Lower lobe of right lung (tissue), 2 donors: ENCODE data around the gene KIF26B. TPM values are rescaled to one million over a fixed set of nuclear protein-coding genes. Genes with fewer than 3 reads are reported as not detected.
"Not testable (repeated sequence)": the region's sequence is repeated elsewhere in the genome, so short reads cannot be mapped to it uniquely, and the experiment has no call there.

ENCODE experiments used
- ATAC-seq, 2 donors: fragments of 200-7000 bp; cut with Tn5 transposase; one replicate each; pipeline ENCODE4 v1.9.1; 2020 to 2022; ENCODE audit warnings: mild to moderate bottlenecking in 2 of 2, moderate library complexity in 2 of 2
- DNase-seq: peaks from one replicate; pipeline ENCODE4 v3.0.0-alpha.2; 2020
- H3K27ac ChIP-seq: fragments of 200-600 bp; one replicate; pipeline ENCODE4 v1.8.0; 2022
- H3K27me3 ChIP-seq: fragments of 200-600 bp; one replicate; pipeline ENCODE4 v1.8.0; 2022; ENCODE audit warnings: low read depth
- H3K36me3 ChIP-seq: fragments of 200-600 bp; one replicate; pipeline ENCODE4 v1.8.0; 2022; ENCODE audit warnings: mild to moderate bottlenecking
- H3K4me1 ChIP-seq: fragments of 200-600 bp; one replicate; pipeline ENCODE4 v1.8.0; 2022
- H3K4me3 ChIP-seq: fragments of 200-600 bp; one replicate; pipeline ENCODE4 v1.8.0; 2022; ENCODE audit warnings: mild to moderate bottlenecking
- H3K9me3 ChIP-seq: fragments of 200-600 bp; one replicate; pipeline ENCODE4 v1.8.0; 2022
- intact Hi-C: fragments of 100-400 bp; cut with DNase I; formaldehyde crosslinking; loops from one replicate; pipeline ENCODE4 v1.11.0; 2022
- total RNA-seq: library from RNA; stranded (reverse); fragmentation: NEBNext Ultra II Directional; extraction: Animal tissue kit (Norgen Biotek cat#: 25700); gene quantifications from one replicate; pipeline ENCODE4 v1.2.1, GENCODE V29; 2021
- TF ChIP-seq, protein P1 (sequence below): fragments of 200-600 bp; IDR thresholded peaks from one replicate; pipeline ENCODE4 v1.8.0; 2022; ENCODE audit warnings: antibody characterized with exemption, mild to moderate bottlenecking
- donor health status: DM: no; HTN: yes; CAD: no; lungs with severe emphysema.

The KIF26B gene
- total RNA-seq, 1 donor from 2014 or later = 1.2 TPM

DNA sequence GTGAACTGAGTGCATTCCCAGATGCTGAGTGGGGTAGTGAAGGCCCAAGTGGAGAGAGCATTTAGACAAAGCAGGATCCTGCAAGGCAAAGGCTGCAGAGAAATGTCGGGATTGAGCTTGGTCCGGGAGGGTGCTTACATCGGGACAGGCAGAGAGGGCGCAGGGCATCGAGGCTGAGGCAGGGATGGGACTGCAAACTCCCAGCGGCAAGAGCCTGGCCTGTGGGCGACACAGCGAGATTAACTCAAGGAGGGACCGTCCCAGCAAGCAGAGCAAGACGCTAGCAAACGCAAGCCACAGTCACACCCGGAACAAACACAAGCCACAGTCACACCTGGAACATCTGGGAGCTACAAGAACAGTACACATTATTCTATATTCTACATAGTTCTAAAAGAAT lies 537.5 kb downstream of the KIF26B start:
- H3K4me1 ChIP-seq = no peaks in the 10 kb centered on the region
- no peaks in the 10 kb centered on the region for H3K27me3 ChIP-seq
- no peak for ATAC-seq
- no peak overlapping the region for H3K27ac ChIP-seq
- H3K9me3 ChIP-seq = no peaks in the 10 kb centered on the region
- no peak for DNase-seq
- TF ChIP-seq, protein P1, sequence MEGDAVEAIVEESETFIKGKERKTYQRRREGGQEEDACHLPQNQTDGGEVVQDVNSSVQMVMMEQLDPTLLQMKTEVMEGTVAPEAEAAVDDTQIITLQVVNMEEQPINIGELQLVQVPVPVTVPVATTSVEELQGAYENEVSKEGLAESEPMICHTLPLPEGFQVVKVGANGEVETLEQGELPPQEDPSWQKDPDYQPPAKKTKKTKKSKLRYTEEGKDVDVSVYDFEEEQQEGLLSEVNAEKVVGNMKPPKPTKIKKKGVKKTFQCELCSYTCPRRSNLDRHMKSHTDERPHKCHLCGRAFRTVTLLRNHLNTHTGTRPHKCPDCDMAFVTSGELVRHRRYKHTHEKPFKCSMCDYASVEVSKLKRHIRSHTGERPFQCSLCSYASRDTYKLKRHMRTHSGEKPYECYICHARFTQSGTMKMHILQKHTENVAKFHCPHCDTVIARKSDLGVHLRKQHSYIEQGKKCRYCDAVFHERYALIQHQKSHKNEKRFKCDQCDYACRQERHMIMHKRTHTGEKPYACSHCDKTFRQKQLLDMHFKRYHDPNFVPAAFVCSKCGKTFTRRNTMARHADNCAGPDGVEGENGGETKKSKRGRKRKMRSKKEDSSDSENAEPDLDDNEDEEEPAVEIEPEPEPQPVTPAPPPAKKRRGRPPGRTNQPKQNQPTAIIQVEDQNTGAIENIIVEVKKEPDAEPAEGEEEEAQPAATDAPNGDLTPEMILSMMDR = no peak
- H3K4me3 ChIP-seq = no peak overlapping the region
- intact Hi-C loops = no loop called here
- no peaks in the 10 kb centered on the region for H3K36me3 ChIP-seq

- H3K27me3 ChIP-seq = no peaks in the 10 kb centered on the region
- DNase-seq (no peak), ATAC-seq (no peak)
- H3K4me3 ChIP-seq = no peak overlapping the region
- no peak overlapping the region for H3K27ac ChIP-seq
- H3K9me3 ChIP-seq = no peaks in the 10 kb centered on the region
- H3K36me3 ChIP-seq = no peaks in the 10 kb centered on the region
- intact Hi-C loops = no loop called here
- H3K4me1 ChIP-seq = no peaks in the 10 kb centered on the region
- TF ChIP-seq, protein P1 = no peak
Observed at GRCh38 chr1:245693116-245693793, 538.5 kb downstream of the KIF26B start.

DNA sequence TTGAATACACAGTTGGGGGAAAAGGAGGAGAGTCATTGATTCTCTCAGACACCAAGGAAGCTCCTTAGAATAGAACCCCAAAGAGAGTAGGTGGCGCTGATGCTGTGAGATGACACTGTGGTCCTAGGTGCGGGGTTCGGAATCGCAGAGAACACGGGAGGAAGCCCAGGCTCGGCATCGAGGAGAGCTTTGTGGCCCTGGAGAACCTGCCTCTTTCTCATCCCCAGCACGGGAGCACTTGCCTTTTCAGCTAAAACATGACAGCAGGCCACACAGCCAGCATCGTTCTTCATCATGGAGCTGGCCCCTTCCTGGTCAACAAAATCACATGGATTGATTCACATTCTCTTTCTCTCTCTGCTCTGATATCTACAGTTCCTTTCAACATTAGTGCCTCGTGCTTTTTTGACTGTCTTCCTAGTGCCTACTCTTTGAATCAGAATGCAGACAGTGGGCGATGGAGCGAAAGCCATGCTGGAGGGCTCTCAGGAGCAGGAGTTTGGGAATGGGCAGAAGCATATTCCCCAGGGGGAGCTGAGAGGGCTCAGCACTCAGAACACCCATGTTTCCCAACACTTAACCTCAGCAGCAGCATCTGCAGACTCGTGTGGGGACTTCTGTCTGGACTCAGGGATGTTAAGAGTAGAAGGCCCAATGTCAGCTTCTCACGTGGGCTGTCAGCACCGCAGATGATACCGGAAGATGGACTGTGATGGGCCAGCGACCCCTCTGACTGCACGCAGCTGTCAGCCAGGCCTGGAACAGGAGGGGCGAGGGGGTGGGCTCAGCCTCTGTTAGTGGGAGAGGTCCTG lies 539.4 kb downstream of the KIF26B start:
- Histone ChIP-seq H3K9me3 (no peaks in the 10 kb centered on the region), H3K4me3 (no peak overlapping the region), H3K27me3 (no peaks in the 10 kb centered on the region), H3K4me1 (no peaks in the 10 kb centered on the region), H3K36me3 (no peaks in the 10 kb centered on the region), H3K27ac (no peak overlapping the region)
- intact Hi-C loops = no loop called here
- DNase-seq = no peak
- ATAC-seq = no peak
- TF ChIP-seq, protein P1 = no peak

DNA sequence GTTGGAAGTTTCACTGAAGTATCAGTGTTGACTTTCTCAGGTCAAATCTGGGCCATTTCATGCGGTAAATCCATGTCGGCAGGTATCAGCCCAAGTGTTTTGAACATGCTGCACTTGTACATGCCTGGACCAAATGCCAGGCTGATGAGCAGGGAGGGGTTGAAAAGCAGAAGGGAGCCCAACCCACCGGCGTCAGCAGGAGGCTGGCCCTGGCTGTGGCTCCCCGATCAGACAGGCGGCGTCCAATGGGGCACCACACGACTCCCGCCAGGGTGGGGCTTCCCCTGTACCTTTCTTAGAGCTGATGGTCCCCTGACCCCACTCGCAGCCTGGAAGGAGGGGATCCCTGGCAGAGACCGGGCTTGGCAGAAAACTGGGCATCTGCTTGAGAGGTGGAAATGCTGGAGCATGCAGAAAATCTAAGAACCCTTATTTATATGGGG lies 540.0 kb downstream of the KIF26B start:
- TF ChIP-seq, protein P1 = no peak
- no peaks in the 10 kb centered on the region for H3K9me3 ChIP-seq
- intact Hi-C loops = no loop called here
- ATAC-seq = no peak
- no peak for DNase-seq
- no peak overlapping the region for H3K27ac ChIP-seq
- H3K4me3 ChIP-seq = no peak overlapping the region
- H3K36me3 ChIP-seq = no peaks in the 10 kb centered on the region
- no peaks in the 10 kb centered on the region for H3K4me1 ChIP-seq
- no peaks in the 10 kb centered on the region for H3K27me3 ChIP-seq

GRCh38 chr1:245695211-245695610 lies 540.4 kb downstream of the KIF26B start:
- Histone ChIP-seq H3K4me3 (no peak overlapping the region), H3K4me1 (no peaks in the 10 kb centered on the region), H3K9me3 (no peaks in the 10 kb centered on the region), H3K27ac (no peak overlapping the region), H3K27me3 (no peaks in the 10 kb centered on the region), H3K36me3 (no peaks in the 10 kb centered on the region)
- ATAC-seq (no peak), DNase-seq (no peak)
- TF ChIP-seq, protein P1 = no peak
- intact Hi-C loops = no loop called here

- H3K4me1 ChIP-seq, DNase-seq, intact Hi-C loops, ATAC-seq, H3K9me3 ChIP-seq, H3K27me3 ChIP-seq, H3K27ac ChIP-seq, H3K4me3 ChIP-seq, H3K36me3 ChIP-seq: not testable (repeated sequence)
Observed at GRCh38 chr1:245695701-245696100, 540.9 kb downstream of the KIF26B start.
